Hepatocyte (in vitro differentiated cells): Measurements from ENCODE around the gene RAP1B.

Experiments
- CTCF ChIP-seq: fragments of 200-600 bp; sonication (generic); IDR thresholded peaks from 2 replicates; pipeline ENCODE4 v1.5.1; 2016; ENCODE audit warnings: antibody characterized with exemption, mild to moderate bottlenecking; ENCODE audit not compliant: poor library complexity
- EZH2phosphoT487 ChIP-seq: fragments of 200-600 bp; sonication (generic); IDR thresholded peaks from one replicate; pipeline ENCODE4 v1.6.1; 2018; ENCODE audit warnings: antibody characterized with exemption, mild to moderate bottlenecking, low read depth, moderate library complexity; ENCODE audit not compliant: unreplicated experiment, severe bottlenecking

- TF ChIP-seq CTCF (no peak), EZH2phosphoT487 (no peak)
These were observed 31.4 kb upstream of the RAP1B start for GRCh38 chr12:68579254-68579653.
